ENCODE results near the gene MAPK4. TPM values are rescaled to one million over a fixed set of nuclear protein-coding genes. Genes with fewer than 3 reads are reported as not detected.
A peak's percentile ranks its signal among the peaks of the same experiment; 100 is the strongest.

The MAPK4 gene
- total RNA-seq, 2 donors from 2014 or later = not detected

DNA sequence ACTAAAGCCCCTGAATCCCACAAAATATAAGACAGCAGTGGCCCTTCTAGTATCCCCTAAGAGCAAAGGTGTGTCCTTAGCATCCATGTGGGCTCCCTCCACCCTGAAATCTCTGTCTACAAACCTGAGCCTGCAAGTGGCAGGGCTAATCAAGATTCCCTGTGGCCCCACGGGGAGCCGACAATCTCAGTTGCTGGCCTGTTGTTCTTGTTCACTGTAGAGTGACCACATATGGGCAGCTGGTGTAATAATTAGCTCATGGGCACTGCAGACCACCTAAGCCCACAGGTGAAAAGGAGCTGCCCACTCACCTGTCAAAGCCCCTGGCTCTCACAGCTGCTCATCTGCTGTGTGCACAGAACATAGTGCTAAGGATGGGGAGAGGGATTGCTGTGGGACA lies 157.7 kb downstream of the MAPK4 start:
- Mint-ChIP-seq H3K4me1 (ENCODE audit: low read depth) (no peaks in the 10 kb centered on the region), H3K36me3 (ENCODE audit: insufficient read depth in 2 of 2) (no peaks in the 10 kb centered on the region), H3K27ac (no peak overlapping the region), H3K4me3 (no peak overlapping the region), H3K9me3 (peaks cover 8% of the 10 kb centered on the region in 2 donors), H3K27me3 (ENCODE audit: low read depth) (peaks cover 9% of the 10 kb centered on the region)
- DNase-seq (no peak), ATAC-seq (replicated peaks in 1 of 2) (no peak)

- ATAC-seq (replicated peaks in 1 of 2) (no peak), DNase-seq (no peak)
- H3K36me3 Mint-ChIP-seq (ENCODE audit: insufficient read depth in 2 of 2) = no peaks in the 10 kb centered on the region
- peaks cover 9% of the 10 kb centered on the region for H3K27me3 Mint-ChIP-seq (ENCODE audit: low read depth)
- H3K4me1 Mint-ChIP-seq (ENCODE audit: low read depth) = no peaks in the 10 kb centered on the region
- no peak overlapping the region for H3K4me3 Mint-ChIP-seq
- no peak overlapping the region for H3K27ac Mint-ChIP-seq
- H3K9me3 Mint-ChIP-seq = peaks cover 8% of the 10 kb centered on the region in 2 donors
These were observed 159.8 kb downstream of the MAPK4 start for GRCh38 chr18:50719471-50720324.

DNA sequence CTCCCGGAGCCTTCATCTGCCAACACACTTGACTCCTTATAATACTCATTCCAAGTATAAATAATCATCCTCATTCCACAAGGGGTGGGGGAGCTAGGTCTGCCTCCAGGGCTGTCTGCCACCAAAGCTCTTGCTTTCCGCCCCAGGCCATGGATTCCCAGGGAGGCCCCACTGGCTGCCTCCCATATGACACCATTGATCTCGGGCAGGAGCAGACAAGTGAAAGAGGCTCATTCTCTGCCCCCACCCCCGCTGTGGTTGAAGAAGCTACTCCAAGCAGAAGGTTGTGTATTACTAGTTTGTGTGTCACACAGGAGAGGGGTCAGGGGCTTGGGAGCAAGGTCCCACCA lies 160.4 kb downstream of the MAPK4 start:
- Mint-ChIP-seq H3K27ac (no peak overlapping the region), H3K9me3 (peaks cover 8% of the 10 kb centered on the region in 2 donors), H3K4me3 (no peak overlapping the region), H3K36me3 (ENCODE audit: insufficient read depth in 2 of 2) (no peaks in the 10 kb centered on the region), H3K4me1 (ENCODE audit: low read depth) (no peaks in the 10 kb centered on the region), H3K27me3 (ENCODE audit: low read depth) (peaks cover 9% of the 10 kb centered on the region)
- DNase-seq = no peak
- no peak for ATAC-seq (replicated peaks in 1 of 2)

GRCh38 chr18:50721006-50721405 lies 161.1 kb downstream of the MAPK4 start:
- ATAC-seq (replicated peaks in 1 of 2) (no peak), DNase-seq (no peak)
- Mint-ChIP-seq H3K27ac (no peak overlapping the region), H3K4me3 (no peak overlapping the region), H3K36me3 (ENCODE audit: insufficient read depth in 2 of 2) (no peaks in the 10 kb centered on the region), H3K27me3 (ENCODE audit: low read depth) (peaks cover 16% of the 10 kb centered on the region), H3K9me3 (peaks cover 4 to 5% of the 10 kb centered on the region in 2 donors), H3K4me1 (ENCODE audit: low read depth) (no peaks in the 10 kb centered on the region)

GRCh38 chr18:50721451-50722120 lies 161.7 kb downstream of the MAPK4 start:
- Mint-ChIP-seq H3K4me1 (ENCODE audit: low read depth) (no peaks in the 10 kb centered on the region), H3K27ac (no peak overlapping the region), H3K9me3 (peaks cover 3 to 4% of the 10 kb centered on the region in 2 donors), H3K27me3 (ENCODE audit: low read depth) (peaks cover 18% of the 10 kb centered on the region), H3K36me3 (ENCODE audit: insufficient read depth in 2 of 2) (no peaks in the 10 kb centered on the region), H3K4me3 (no peak overlapping the region)
- DNase-seq (no peak), ATAC-seq (replicated peaks in 1 of 2) (no peak)

GRCh38 chr18:50722311-50722710 lies 162.4 kb downstream of the MAPK4 start:
- H3K36me3 Mint-ChIP-seq (ENCODE audit: insufficient read depth in 2 of 2) = no peaks in the 10 kb centered on the region
- peaks cover 5% of the 10 kb centered on the region for H3K4me1 Mint-ChIP-seq (ENCODE audit: low read depth)
- H3K27ac Mint-ChIP-seq = no peak overlapping the region
- no peak for ATAC-seq (replicated peaks in 1 of 2)
- peaks cover 15% of the 10 kb centered on the region for H3K27me3 Mint-ChIP-seq (ENCODE audit: low read depth)
- no peak overlapping the region for H3K4me3 Mint-ChIP-seq
- DNase-seq = no peak
- no peaks in the 10 kb centered on the region for H3K9me3 Mint-ChIP-seq

- ATAC-seq (replicated peaks in 1 of 2) = no peak
These were observed 164.9 kb downstream of the MAPK4 start for GRCh38 chr18:50724751-50725151.

GRCh38 chr18:50726960-50727589 lies 167.2 kb downstream of the MAPK4 start:
- H3K27ac Mint-ChIP-seq = no peak overlapping the region
- H3K4me1 Mint-ChIP-seq (ENCODE audit: low read depth) = peaks cover 5% of the 10 kb centered on the region
- H3K27me3 Mint-ChIP-seq (ENCODE audit: low read depth) = peaks cover 27% of the 10 kb centered on the region
- H3K36me3 Mint-ChIP-seq (ENCODE audit: insufficient read depth in 2 of 2) = no peaks in the 10 kb centered on the region
- no peak overlapping the region for H3K4me3 Mint-ChIP-seq
- no peaks in the 10 kb centered on the region for H3K9me3 Mint-ChIP-seq
- ATAC-seq (replicated peaks in 1 of 2) (peak; percentile 40 to 47), DNase-seq (no peak)

More at GRCh38 chr18:50724751-50725151, 164.9 kb downstream of the MAPK4 start:
- no peak for DNase-seq
- Mint-ChIP-seq H3K27ac (no peak overlapping the region), H3K4me3 (no peak overlapping the region), H3K36me3 (ENCODE audit: insufficient read depth in 2 of 2) (no peaks in the 10 kb centered on the region), H3K4me1 (ENCODE audit: low read depth) (peaks cover 5% of the 10 kb centered on the region), H3K9me3 (no peaks in the 10 kb centered on the region), H3K27me3 (ENCODE audit: low read depth) (peaks cover 27% of the 10 kb centered on the region)

GRCh38 chr18:50727721-50728471 lies 168.0 kb downstream of the MAPK4 start:
- Mint-ChIP-seq H3K4me3 (no peak overlapping the region), H3K27ac (no peak overlapping the region), H3K36me3 (ENCODE audit: insufficient read depth in 2 of 2) (no peaks in the 10 kb centered on the region), H3K27me3 (ENCODE audit: low read depth) (peaks cover 27% of the 10 kb centered on the region), H3K9me3 (no peaks in the 10 kb centered on the region), H3K4me1 (ENCODE audit: low read depth) (peaks cover 5% of the 10 kb centered on the region)
- no peak for DNase-seq
- no peak for ATAC-seq (replicated peaks in 1 of 2)

GRCh38 chr18:50729376-50729775 lies 169.5 kb downstream of the MAPK4 start:
- H3K4me1 Mint-ChIP-seq (ENCODE audit: low read depth) = peaks cover 5% of the 10 kb centered on the region
- H3K27ac Mint-ChIP-seq = no peak overlapping the region
- no peak overlapping the region for H3K4me3 Mint-ChIP-seq
- DNase-seq (no peak), ATAC-seq (replicated peaks in 1 of 2) (no peak)
- no peaks in the 10 kb centered on the region for H3K9me3 Mint-ChIP-seq
- H3K36me3 Mint-ChIP-seq (ENCODE audit: insufficient read depth in 2 of 2) = no peaks in the 10 kb centered on the region
- H3K27me3 Mint-ChIP-seq (ENCODE audit: low read depth) = peaks cover 27% of the 10 kb centered on the region

GRCh38 chr18:50729986-50730385 lies 170.1 kb downstream of the MAPK4 start:
- no peak overlapping the region for H3K4me3 Mint-ChIP-seq
- no peaks in the 10 kb centered on the region for H3K9me3 Mint-ChIP-seq
- peaks cover 5% of the 10 kb centered on the region for H3K4me1 Mint-ChIP-seq (ENCODE audit: low read depth)

GRCh38 chr18:50734342-50734741 lies 174.5 kb downstream of the MAPK4 start:
- no peaks in the 10 kb centered on the region for H3K9me3 Mint-ChIP-seq
- H3K27me3 Mint-ChIP-seq (ENCODE audit: low read depth) = no peaks in the 10 kb centered on the region
- H3K36me3 Mint-ChIP-seq (ENCODE audit: insufficient read depth in 2 of 2) = no peaks in the 10 kb centered on the region
- H3K4me1 Mint-ChIP-seq (ENCODE audit: low read depth) = no peaks in the 10 kb centered on the region
- ATAC-seq (replicated peaks in 1 of 2) (no peak), DNase-seq (no peak)
- no peak overlapping the region for H3K4me3 Mint-ChIP-seq
- H3K27ac Mint-ChIP-seq = no peak overlapping the region

More at GRCh38 chr18:50729986-50730385, 170.1 kb downstream of the MAPK4 start:
- no peak overlapping the region for H3K27ac Mint-ChIP-seq
- no peak for ATAC-seq (replicated peaks in 1 of 2)
- no peaks in the 10 kb centered on the region for H3K36me3 Mint-ChIP-seq (ENCODE audit: insufficient read depth in 2 of 2)
- H3K27me3 Mint-ChIP-seq (ENCODE audit: low read depth) = peaks cover 27% of the 10 kb centered on the region
- no peak for DNase-seq

DNA sequence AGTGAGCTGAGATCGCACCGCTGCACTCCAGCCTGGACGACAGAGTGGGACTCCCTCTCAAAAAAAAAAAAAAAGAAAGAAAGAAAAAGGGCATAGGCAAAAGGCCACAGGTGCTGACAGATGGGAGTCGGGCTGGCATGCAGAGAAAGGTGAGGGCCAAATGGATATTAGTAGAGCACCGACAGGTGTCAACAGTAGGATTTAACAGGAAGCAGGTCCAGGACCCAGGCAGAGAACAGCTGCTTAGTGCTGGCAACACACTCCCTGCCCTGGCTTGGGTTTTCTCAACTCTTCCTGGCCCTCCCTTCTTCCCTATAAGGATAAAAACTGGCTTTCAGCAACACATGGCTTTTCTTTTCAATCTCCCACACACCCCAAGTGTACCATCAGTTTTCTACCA lies 175.0 kb downstream of the MAPK4 start:
- Mint-ChIP-seq H3K27ac (no peak overlapping the region), H3K4me3 (no peak overlapping the region), H3K36me3 (ENCODE audit: insufficient read depth in 2 of 2) (no peaks in the 10 kb centered on the region), H3K4me1 (ENCODE audit: low read depth) (no peaks in the 10 kb centered on the region), H3K27me3 (ENCODE audit: low read depth) (no peaks in the 10 kb centered on the region), H3K9me3 (no peaks in the 10 kb centered on the region)
- DNase-seq (no peak), ATAC-seq (replicated peaks in 1 of 2) (no peak)
